Activated gamma-delta T cell treated with Interleukin-2 at 50 U/mL for 16 hours (primary cell): ENCODE measurements around the gene CYBRD1.
"Not testable (repeated sequence)": the region's sequence is repeated elsewhere in the genome, so short reads cannot be mapped to it uniquely, and the experiment has no call there.

Experiments used
- DNase-seq: peaks from one replicate; pipeline ENCODE4 v3.0.0-alpha.2; 2020

CYBRD1 gene

DNA sequence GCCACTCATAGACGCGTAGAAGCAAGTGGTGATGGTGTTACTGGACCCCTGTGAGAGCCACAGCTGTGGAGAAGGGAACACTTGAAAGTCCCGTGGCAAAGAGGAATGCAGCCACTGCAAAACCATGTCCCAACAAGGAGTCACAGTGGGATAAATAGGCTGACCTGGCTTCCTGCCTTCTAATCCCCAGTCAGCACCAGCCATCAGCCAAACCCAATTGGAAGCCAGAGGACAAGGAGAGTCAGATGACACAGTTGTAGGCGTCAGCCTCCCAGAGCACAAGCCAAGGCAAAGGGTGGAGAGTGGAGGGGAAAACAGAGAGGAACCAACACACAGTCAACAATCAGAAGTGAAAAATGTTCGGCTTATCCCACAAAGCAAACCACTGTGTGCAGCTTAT lies 5.5 kb upstream of the CYBRD1 start:
- no peak for DNase-seq

DNA sequence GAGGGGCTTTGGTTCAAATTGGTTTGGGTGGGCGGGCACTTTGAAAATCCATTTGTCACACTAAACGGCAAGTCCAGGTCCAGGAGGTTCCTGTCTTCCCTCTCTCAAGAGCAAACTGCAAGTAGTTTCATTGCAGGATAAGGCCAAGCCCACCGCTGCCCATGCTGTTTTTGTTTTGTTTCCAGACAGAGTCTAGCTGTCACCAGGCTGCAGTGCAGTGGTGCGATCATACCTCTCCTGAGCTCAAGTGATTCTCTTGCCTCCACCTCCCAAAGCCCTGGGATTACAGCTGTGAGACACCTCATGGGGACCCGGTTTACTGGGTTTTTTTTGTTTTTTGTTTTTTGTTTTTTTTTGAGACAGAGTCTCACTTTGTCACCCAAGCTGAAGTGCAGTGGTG lies 1.8 kb upstream of the CYBRD1 start:
- no peak for DNase-seq

DNA sequence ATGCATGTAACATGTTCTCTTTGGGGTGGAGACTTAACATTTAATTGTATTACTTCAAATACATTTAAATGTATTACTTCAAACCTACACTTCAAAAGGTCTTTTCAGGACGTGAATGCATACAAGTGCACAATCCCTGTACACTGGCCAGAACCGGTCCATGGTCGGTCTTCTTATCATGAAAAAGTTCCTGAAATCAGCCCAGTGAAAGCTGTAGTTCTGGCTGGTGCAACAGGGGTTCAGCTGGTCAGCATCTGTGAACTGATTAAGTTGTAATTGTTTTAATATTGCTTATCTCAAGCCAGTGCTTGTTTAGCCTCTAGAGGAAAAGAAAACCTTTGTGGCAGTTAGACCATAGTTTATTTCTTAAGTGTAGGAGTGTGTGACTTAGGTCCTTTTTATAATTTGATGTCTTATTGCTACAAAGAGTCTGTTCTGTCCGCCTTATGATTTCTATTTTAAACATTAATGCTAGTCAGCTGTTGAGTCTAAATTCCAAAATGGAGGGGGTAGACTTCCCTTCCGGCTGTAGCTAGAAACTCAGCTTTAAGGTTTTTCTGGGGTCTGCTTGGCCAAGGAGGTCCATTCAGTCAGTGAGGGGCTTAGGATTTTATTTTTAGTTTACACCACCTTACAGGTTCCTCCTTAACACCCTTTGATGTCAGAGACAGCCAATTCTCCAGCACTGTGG lies 768 bp upstream of the CYBRD1 start:
- no peak for DNase-seq

DNA sequence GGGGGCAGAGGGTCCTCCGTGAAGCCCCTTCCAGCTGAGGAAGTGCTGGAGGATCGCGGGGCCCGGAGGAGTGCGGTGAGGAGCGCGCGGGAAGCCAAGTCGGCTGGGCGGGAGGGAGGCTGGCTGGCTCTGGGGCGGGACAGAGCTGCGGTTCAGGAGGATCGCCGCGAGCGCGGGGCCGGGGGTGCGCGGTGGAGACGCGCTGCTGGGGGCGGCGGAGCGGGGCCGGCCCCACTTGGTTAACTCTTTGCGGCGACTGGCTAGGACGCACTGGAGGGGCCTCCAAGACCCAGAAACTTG lies 464 bp downstream of the CYBRD1 start:
- DNase-seq = no peak

DNA sequence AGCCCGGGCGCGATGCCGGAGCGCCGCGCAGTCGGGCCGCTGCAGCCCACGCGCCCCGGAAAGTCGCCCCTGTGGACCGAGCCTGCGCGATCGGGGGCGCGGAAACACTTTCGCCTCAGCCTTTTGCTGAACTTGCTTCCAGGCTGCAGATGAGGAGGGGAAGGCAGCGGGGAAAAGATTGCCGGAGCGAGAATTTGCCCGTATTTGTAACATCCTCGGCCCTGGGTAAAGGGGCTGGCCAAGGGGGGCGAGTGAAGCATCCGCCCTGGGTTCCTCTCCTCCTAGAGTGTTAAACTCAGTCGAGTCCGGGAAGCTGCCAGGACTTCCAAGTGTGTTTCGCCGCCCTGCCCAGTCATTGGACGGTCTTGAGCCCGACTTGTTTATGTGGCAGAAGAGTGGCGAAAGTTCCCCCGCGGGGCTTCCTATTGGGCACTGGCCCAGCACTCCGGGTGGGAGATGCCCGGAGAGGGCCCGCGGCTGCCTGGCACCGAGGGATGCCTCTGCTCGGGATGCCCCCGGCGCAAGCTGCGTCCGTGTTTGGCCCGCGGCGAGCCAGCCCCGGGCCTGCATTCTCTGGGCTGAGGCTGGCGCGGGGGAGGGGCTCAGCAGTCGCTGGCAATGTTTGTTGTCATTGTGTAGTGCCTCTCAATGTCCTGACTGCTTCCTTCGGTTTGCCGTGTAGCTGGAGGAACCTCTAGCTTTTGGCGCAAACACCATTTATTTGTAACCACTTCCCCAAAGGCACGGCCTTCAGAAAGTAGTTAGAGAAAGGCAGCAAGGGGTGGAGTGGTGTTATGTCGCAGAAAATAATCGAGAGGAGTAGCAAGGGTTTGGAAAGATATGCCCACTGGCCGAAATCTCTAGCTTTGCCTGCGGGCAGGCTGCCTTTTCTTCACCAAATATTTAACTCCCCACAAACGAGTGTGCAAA lies 1.1 kb downstream of the CYBRD1 start:
- no peak for DNase-seq

DNA sequence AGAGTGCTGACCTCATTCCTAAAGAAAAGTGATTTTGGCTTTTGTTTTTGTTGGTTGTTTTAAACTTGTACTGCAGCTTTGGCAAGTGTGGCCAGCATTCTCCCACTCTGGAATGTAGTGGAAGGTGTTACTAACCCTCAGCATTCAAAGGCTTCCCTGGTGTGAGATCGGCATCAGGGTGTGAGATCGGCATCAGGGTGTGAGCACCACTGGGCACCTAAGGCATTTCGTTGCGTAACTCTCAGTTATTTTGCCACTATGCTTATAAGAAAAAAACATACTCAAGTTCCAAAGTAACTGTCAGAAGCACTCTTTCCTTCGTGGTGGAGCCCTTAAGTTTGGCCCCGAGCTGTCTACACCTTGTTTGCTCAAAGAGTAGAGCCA lies 1.7 kb downstream of the CYBRD1 start:
- DNase-seq = no peak

DNA sequence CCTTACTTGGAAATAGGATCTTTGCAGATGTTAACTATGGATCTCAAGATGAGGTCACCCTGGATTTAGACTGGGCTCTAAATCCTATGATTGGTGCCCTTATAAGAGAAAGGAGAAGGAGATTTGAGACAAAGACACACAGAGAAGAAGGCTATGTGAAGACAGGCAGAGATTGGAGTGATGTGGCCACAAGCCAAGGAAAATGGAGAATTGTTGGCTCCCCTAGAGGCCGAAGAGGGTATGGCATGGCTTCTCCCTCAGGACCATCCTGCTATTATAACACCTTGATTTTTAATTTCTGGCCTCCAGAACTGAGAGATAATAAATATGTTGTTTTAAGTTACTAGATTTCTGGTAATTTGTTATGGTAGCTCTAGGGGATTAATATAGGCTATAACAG lies 7.6 kb downstream of the CYBRD1 start:
- no peak for DNase-seq

DNA sequence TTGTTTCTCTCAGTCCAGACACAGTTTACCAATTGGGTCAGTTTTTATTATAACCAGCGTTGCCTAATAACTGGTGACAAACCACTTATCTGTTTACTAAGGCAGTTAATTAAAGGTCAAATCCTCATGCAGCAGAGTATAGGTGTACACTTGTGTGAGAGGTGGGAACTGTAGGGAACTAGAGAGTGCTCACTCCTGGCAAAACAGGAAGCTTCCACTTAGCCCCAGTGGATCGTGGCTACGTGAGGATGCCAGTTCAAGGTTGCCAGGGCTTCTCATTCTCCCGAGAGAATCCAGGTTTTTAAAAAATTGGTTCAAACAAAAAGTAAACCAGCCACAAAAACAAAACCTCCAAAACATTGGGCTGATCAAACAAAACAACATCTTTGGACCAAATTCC lies 8.1 kb downstream of the CYBRD1 start:
- no peak for DNase-seq

DNA sequence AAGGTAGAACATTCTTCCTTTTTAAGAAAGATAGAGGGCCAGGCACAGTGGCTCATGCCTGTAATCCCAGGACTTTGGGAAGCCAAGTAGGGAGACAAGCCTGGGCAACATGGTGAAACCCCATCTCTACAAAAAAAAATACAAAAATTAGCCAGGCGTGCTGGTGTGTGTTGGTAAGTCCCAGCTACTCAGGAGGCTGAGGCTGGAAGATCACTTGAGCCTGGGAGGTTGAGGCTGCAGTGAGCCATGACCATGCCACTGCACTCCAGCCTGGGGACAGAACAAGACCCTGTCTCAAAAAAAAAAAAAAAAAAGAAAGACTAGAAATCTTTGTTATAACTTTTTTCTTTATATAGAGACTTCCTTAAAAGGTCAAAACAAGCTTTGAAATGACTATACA lies 8.6 kb downstream of the CYBRD1 start:
- DNase-seq = not testable (repeated sequence)

DNA sequence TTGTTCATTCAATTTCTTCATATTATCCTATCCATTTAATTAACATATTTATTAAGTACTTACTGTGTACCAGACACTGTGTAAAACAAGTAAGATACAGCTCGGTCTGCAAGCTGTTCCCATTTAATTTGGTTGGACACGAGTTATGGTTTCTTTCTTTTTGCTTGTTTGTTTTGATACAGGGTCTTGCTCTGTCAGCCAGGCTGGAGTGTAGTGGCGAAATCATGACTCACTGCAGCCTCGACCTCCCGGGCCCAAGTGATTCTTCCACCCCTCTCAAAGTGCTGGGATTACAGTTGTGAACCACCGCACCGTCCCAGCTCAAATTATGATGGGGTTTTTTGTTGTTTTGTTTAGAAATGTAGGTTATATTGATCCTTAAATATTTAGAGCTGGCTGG lies 9.0 kb downstream of the CYBRD1 start:
- no peak for DNase-seq

DNA sequence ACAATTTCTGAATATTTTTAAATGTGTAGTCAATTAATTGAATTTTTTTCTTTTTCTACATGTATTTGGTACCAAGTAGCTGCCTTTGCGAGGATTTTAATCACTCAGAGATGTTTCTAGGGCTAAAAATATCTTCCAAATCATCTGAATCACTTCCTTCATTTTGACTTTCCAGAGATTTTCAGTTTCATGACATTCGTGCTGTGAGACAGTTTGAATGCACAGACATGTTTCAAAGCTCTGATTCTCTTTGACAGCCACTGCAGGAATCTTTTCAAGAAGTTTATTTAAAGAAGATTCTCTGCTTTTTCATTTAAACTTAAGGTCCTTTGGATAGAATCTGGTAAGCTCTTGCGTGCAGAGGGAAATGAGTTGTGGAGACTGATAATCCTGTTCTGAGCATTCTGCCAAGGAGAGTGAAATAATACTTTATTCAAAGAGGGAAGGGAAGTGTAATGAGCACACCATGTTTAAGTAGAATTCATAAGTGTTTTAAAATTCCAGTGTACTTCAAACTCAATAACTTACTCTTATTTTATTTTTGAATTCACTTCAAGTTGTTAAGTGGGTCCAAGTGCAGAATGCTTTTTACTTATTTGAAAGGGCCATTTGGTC lies 9.7 kb downstream of the CYBRD1 start:
- DNase-seq = no peak

DNA sequence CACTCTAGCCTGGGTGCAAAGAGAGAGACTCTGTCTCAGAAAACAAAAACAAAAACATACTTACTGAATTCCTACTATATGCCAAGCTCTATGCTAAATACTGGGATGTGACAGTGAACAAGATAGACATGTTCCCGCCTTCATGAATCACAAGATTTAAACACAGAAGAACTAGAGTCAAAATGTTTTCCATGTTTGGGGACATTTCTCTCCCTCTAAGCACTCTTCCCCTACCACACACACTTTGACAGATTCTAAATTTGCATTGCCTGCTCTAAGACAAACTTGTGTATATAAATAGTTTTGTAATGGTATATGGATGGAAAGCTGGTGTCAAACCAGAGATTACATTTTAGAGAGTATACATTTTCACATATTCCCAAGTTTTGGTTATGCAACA lies 11.1 kb downstream of the CYBRD1 start:
- DNase-seq = no peak

DNA sequence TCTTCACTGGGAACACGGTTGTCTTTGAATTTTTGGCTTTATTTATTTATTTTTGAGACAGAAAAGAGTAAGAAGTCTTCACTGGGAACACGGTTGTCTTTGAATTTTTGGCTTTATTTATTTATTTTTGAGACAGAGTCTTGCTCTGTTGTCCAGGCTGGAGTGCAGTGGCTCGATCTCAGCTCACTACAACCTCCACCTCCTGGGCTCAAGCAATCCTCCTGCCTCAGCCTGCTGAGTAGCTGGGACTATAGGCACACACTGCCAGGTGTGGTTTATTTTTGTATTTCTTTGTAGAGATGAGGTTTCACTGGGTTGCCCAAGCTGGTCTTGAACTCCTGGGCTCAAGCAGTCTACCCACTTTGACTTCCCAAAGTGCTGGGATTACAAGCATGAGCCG lies 13.3 kb downstream of the CYBRD1 start:
- not testable (repeated sequence) for DNase-seq

DNA sequence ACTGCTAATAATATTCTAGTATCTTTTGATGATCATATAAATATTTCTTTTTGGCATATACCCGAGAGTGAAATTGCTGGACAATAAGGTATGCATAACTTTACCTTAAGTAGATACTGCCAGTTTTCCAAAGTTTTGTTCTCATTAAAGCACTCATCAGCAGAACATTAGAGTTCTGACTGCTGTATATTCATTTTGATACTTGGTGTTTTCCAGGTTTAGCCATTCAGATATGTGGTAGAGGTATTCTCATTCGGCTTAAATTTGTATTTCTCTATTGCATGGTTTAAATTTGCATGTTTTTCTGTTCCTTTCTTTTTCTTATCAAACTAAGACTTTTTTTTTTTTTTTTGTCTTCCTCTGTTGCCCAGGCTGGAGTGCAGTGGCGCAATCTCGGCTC lies 18.2 kb downstream of the CYBRD1 start:
- DNase-seq = no peak

DNA sequence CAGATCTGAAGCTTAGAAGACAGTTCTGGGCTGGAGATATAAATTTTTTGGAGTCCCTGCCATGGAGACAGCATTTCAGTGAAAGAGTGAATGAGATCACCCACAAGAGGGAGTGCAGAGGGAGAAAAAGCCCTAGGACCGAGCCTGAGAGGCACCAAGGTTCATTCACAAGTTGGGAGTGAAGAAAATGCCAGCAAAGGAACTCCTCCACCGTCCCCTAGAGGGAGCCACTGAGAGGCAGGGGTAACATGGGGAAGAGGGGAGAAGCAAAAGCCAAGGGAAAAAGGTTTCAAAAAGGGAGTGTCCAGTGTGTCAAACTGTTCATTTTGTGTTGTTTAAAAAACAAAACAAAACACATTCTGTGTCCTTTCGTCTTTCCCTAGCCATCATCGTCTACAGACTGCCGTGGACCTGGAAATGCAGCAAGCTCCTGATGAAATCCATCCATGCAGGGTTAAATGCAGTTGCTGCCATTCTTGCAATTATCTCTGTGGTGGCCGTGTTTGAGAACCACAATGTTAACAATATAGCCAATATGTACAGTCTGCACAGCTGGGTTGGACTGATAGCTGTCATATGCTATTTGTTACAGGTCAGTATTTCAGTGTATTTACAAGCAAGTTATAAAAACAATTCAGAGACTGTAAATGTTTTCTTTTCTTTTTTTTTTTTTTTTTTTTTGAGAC lies 19.1 kb downstream of the CYBRD1 start:
- DNase-seq = no peak

DNA sequence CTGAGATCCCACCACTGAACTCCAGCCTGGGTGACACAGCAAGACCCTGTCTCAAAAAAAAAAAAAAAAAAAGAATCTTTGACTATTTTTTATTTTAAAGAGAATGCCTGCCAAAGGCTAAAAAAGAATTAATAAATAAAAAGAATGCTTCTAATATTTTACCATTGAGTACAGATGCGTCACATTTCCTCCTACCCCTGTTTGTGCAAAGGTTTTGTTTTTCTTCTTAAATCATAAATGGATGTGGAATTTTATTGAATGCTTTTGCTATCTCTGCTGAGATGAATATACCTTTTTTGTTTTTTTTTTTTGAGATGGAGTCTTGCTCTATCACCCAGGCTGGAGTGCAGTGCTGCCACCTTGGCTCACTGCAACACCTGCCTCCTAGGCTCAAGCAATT lies 22.8 kb downstream of the CYBRD1 start:
- DNase-seq = no peak

DNA sequence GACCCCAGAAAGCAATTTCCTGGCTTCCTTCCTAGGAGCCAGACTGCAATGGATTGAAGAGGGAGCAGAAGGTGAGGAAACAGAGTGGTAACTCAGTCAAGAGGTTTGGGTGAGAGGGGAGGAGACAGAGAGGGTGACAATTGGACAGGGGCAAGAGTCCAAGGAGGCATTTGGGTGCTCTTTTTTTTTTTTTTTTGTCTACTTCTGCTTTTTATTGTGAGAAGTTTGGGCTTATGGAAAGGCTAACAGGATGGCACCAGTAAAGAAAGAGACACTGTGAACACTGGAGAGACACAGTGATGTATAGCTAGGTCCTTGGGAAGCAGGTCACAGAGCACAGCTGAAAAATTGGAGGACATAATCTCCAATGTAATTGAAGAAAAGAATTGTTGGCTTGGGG lies 25.0 kb downstream of the CYBRD1 start:
- no peak for DNase-seq

DNA sequence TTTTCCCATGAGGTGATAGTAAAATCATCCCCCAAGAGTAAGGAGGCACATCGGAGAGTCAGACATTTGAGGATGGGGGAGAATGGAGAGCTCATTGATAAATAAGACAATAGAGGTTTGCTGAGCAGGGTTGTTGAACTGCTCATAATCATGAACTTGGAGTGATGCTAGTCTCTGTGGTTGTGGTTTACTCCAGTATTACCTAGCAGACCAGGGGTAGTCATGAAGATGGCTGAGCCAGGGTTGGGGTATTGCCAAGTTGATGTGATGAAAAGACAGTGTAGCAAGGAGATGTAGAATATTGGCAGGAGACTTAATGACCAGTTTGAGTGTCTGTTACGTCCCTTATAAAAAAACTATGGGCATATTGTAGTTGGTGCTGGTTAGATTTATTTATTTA lies 25.4 kb downstream of the CYBRD1 start:
- no peak for DNase-seq

DNA sequence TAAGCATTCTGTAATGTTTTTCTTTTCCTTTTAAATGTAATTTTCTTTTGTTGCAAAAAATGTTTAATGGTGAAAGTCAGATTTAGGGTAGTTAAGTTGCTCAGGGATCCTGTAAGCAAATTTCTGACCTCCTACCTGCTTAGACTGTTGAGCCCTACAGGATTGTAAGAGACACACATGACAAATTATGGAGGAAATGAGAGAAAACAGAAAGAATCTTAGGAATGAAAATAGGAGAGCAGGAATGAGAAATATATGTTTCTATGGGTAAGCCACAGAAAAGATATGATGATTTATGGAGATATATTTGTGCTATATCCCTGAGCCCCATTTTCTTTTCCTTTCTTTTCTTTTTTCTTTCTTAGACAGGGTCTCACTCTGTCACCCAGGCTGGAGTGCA lies 28.3 kb downstream of the CYBRD1 start:
- DNase-seq = no peak

DNA sequence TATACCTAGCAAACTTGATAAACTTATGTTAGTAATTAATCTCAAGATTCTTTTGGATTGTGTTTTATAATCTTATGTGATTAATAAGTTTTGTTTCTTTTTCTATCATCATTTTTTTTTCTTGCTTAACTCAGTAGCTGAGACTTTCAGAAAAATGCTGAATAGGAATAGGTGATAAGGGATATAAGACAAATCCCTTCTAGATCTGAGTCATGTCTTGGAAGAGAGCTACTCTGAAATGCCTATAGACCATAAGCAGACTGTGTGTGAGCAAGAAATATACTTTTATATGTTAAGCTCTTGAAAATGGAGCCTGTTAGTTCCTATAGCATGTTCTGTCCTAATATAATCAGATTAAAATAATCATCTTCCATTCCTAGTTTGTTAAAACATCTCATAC lies 29.6 kb downstream of the CYBRD1 start:
- DNase-seq = no peak

DNA sequence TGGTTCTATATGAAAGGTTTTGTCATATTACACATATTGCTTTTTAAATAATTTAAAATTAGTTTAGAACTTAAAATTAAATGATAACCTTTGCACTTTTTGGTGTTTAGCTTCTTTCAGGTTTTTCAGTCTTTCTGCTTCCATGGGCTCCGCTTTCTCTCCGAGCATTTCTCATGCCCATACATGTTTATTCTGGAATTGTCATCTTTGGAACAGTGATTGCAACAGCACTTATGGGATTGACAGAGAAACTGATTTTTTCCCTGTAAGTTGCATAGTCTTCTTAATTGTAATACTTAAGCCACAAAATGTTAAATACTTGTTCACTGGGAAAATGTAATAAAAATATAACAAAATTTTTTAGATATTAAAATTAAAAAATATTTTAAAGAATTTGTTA lies 31.0 kb downstream of the CYBRD1 start:
- no peak for DNase-seq

DNA sequence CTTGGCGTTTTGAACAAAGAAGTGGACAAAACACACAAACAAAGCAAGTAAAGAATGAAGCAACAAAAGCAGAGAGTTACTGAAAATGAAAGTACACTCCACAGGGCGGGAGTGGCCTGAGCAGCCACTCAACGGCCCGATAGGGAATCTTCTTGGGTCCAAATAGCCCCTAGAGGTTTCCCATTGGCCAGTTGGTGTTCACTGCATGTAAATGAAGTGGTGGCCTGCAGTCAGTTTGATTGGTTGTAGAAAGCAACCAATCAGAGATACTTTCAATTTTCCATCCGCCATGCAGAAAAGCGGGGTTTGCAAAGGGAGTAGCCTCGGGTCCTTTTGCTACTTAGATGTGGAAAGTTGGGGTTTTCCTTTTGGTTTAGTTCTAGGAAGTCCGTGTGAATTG lies 31.6 kb downstream of the CYBRD1 start:
- no peak for DNase-seq

DNA sequence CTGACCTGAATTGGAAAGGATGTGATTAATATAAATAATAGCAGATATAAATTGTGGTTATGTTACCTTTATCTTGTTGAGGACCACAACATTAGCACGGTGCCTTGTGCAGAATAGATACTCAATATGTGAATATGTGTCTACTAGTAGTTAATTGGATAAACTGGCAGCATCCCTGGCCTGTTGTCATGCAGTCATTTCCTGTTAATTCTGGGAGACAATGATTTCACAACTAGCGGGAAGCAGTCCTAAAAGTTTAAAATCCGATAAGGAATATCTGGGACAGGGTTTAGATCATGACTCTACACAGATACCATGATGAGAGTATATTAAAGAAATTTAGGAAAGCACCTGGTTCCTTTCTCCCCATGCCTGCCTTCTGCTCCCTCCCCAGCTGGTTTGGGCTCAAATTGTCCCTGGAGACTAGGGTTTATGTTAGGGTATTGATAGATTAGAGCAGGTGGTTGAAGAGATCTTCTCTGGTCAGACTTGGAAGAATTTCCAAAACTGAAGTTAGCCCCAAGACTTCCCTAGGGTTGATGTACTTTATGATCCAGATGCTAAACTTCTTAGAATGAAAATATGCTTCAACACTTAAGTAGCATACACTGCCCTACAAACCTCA lies 32.8 kb downstream of the CYBRD1 start:
- DNase-seq = no peak
